Neural progenitor cell (in vitro differentiated cells): ENCODE measurements around the gene ACTR6.

Experiments
- EZH2 ChIP-seq: fragments of 200-600 bp; sonication (generic); IDR thresholded peaks from 2 replicates; pipeline ENCODE4 v1.6.1; 2017; ENCODE audit warnings: antibody characterized with exemption, mild to moderate bottlenecking, moderate library complexity
- EZH2phosphoT487 ChIP-seq: fragments of 200-600 bp; sonication (generic); IDR thresholded peaks from 2 replicates; pipeline ENCODE4 v1.6.1; 2017; ENCODE audit warnings: antibody characterized with exemption
- TF ChIP-seq, protein P1 (sequence below): fragments of 200-600 bp; sonication (generic); IDR thresholded peaks from 2 replicates; pipeline ENCODE4 v1.5.1; 2017; ENCODE audit warnings: antibody characterized with exemption, mild to moderate bottlenecking

DNA sequence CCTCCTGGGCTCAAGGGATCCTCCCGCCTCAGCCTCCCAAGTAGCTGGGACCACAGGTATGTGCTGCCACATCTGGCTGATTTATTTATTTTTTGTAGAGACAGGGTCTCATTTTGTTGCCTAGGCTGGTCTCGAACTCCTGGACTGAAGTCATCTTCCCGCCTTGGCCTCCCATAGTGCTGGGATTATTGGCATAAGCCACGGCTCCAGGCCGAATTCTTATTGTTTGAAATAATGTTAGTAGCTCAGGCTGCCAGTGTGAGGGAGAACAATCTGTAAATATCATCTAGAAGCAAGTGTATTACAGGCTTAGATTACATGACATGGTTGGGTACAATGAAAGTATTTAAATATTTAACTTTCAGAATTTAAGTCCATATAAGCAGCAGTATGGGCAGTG, 8.2 kb downstream of the ACTR6 start:
- TF ChIP-seq, protein P1, sequence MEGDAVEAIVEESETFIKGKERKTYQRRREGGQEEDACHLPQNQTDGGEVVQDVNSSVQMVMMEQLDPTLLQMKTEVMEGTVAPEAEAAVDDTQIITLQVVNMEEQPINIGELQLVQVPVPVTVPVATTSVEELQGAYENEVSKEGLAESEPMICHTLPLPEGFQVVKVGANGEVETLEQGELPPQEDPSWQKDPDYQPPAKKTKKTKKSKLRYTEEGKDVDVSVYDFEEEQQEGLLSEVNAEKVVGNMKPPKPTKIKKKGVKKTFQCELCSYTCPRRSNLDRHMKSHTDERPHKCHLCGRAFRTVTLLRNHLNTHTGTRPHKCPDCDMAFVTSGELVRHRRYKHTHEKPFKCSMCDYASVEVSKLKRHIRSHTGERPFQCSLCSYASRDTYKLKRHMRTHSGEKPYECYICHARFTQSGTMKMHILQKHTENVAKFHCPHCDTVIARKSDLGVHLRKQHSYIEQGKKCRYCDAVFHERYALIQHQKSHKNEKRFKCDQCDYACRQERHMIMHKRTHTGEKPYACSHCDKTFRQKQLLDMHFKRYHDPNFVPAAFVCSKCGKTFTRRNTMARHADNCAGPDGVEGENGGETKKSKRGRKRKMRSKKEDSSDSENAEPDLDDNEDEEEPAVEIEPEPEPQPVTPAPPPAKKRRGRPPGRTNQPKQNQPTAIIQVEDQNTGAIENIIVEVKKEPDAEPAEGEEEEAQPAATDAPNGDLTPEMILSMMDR = no peak
- TF ChIP-seq EZH2 (no peak), EZH2phosphoT487 (no peak)
